ENCODE measurements around the gene CMTM7.

Gene CMTM7

DNA sequence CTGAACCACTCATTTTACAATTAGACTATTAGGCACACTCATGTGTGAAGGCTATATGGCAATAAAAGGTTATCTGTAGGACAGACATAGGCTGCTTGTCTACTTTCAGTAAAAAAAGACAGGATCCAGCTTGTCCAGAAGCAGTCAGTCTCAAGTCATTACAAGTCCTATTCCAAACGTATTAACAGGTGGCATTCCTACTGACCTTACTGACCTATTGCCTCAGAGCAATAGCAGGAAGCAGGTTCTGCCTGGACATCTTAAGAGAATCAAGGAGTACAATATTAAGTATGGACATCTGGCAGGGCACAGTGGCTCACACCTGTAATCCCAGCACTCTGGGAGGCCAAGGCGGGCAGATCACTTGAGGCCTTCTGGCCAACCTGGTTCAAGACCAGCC is 104.0 kb downstream of the CMTM7 start:
- TF ChIP-seq, protein P1, sequence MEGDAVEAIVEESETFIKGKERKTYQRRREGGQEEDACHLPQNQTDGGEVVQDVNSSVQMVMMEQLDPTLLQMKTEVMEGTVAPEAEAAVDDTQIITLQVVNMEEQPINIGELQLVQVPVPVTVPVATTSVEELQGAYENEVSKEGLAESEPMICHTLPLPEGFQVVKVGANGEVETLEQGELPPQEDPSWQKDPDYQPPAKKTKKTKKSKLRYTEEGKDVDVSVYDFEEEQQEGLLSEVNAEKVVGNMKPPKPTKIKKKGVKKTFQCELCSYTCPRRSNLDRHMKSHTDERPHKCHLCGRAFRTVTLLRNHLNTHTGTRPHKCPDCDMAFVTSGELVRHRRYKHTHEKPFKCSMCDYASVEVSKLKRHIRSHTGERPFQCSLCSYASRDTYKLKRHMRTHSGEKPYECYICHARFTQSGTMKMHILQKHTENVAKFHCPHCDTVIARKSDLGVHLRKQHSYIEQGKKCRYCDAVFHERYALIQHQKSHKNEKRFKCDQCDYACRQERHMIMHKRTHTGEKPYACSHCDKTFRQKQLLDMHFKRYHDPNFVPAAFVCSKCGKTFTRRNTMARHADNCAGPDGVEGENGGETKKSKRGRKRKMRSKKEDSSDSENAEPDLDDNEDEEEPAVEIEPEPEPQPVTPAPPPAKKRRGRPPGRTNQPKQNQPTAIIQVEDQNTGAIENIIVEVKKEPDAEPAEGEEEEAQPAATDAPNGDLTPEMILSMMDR (IDR thresholded peaks at IDR 0.05; ENCODE audit: low read depth, low read length, missing control alignments), result no peak
- no peak for DNase-seq (ENCODE audit: low read depth)
- no peak overlapping the region for H3K4me3 ChIP-seq (ENCODE audit: low read depth, low read length)

DNA sequence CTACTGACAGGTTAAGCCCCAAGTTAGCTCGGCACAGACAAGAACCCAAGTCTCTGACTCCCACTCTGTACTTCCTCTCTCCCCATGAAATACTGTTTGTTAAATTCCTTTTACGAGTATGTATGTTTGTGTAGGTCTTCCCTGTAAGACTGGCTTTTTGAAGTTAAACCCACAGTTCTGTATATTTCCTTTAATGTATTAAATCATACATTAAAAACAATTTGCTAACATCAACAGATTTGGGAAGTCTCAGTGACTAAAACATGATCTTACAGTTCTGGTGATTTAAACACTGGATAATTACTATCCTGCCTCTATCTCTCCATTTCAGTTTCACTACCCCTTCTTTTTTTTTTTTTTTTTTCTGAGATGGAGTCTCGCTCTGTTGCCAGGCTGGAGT is 106.6 kb downstream of the CMTM7 start:
- no peak for DNase-seq (ENCODE audit: low read depth)
- TF ChIP-seq, protein P1 (IDR thresholded peaks at IDR 0.05; ENCODE audit: low read depth, low read length, missing control alignments), result no peak
- no peak overlapping the region for H3K4me3 ChIP-seq (ENCODE audit: low read depth, low read length)

DNA sequence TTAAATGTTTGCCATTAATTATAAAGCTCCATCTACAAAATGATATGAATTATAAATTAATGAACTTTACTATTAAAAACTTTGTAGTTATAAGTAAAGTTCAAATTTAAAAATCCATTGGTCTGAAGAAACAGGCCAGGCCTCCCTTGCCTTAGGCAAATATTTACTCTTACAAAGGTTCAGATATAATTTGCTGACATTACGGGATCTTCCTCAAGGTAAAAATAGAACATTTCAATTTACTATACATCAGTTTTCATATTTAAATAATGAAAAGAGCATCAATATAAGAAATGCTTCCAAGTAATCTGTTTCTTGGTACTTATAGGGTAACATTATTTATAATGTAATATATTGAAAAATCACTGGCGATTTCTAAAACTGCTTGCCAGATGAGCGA is 107.3 kb downstream of the CMTM7 start:
- H3K4me3 ChIP-seq (ENCODE audit: low read depth, low read length), result no peak overlapping the region
- DNase-seq (ENCODE audit: low read depth), result no peak
- TF ChIP-seq, protein P1 (IDR thresholded peaks at IDR 0.05; ENCODE audit: low read depth, low read length, missing control alignments), result no peak

DNA sequence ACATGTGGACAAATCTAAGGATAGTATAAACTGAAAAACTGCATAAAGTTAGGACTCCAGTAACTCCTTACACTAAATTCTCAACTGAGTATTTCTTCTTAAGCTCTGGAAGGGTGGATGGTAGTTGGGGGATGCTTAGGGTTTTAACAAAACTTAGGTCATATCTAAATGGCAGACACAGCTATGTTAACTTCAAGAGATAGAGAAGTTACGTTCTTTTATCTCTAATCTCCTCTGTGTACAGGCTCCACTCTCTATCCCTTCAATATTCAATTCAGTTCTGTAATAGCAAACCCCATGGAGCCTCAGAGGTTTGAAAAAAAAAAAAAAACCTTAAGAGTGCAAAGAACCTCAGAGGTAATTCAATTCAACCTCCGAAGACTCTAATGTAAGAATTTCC is 107.9 kb downstream of the CMTM7 start:
- TF ChIP-seq, protein P1 (IDR thresholded peaks at IDR 0.05; ENCODE audit: low read depth, low read length, missing control alignments), result no peak
- no peak overlapping the region for H3K4me3 ChIP-seq (ENCODE audit: low read depth, low read length)
- no peak for DNase-seq (ENCODE audit: low read depth)

DNA sequence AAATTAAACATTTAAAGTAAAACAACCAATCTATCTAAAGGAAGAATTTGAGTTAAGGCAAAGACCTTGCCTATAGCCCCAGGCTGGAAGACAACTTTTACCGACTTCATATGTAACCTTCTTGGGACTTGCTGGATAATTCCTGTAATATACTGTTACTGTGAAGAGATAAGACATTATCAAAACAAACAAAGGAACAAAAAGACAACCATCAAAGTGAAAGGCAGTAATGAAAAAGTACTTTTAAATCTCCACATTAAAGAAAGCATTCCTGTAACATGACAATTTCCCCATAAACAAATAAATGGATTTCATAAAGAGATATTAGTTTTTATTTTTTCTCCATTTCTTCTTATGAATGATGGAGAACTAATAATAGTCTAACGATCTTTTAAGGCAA is 108.6 kb downstream of the CMTM7 start:
- no peak for DNase-seq (ENCODE audit: low read depth)
- no peak overlapping the region for H3K4me3 ChIP-seq (ENCODE audit: low read depth, low read length)
- TF ChIP-seq, protein P1 (IDR thresholded peaks at IDR 0.05; ENCODE audit: low read depth, low read length, missing control alignments), result no peak

DNA sequence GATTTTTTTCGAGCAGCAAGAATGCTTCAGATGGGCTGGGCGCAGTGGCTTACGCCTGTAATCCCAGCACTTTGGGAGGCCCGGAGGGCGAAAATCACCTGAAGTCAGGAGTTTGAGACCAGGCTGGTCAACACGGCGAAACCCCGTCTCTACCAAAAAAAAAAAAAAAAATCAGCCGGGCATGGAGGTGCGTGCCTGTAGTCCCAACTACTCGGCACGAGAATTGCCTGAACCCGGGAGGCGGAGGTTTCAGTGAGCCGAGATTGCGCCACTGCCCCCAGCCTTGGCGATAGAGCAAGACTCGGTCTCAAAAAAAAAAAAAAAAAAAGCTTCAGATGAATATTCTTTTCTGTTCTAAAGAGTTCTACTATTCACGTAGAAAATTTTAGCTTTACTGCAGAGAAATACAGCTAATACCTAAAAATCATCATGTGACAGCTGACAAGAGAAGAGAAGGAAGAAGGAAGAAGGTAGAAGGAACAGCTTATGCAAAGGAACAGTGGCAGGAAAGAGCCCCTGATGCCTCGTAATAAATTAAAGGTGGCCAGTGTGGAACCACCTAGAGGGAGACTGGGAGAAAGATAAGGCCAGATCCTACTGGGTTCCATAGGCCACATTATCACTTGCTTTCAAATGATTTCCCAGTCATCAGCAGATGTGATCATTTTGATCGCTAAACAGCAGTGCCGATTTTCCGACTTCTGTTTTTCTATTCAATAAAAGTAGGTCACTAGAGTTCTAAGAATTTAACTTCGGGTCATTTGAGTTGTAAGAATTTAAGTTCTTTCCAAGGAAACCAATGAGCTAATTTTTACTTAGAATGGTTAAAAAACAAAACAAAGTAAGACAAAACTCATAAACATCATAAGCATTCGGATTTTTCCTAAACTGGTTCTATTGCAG is 109.5 kb downstream of the CMTM7 start:
- peak overlapping the region; percentile 76 for H3K4me3 ChIP-seq (ENCODE audit: low read depth, low read length)
- TF ChIP-seq, protein P1 (IDR thresholded peaks at IDR 0.05; ENCODE audit: low read depth, low read length, missing control alignments), result no peak
- DNase-seq (ENCODE audit: low read depth), result no peak

DNA sequence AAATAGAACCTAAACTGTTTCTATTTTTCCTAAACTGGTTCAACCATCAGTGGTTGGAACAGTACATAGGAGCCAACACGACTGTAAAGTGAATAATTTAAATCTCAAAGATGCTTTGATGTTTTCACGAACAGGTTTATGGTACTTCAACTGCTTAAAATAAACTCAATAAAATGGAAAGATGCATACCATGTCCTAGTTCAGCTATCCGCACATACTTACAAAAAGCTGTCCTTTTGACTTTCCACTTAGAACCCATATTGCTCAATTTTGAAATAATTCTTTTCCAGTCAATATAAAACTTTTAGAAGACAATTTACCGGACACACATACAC is 110.1 kb downstream of the CMTM7 start:
- DNase-seq (ENCODE audit: low read depth), result no peak
- TF ChIP-seq, protein P1 (IDR thresholded peaks at IDR 0.05; ENCODE audit: low read depth, low read length, missing control alignments), result no peak
- H3K4me3 ChIP-seq (ENCODE audit: low read depth, low read length), result peak overlapping the region; percentile 76
